ENCODE results near the gene POU2AF1. TPM values are rescaled to one million over a fixed set of nuclear protein-coding genes. Genes with fewer than 3 reads are reported as not detected.

Gene POU2AF1
- polyA plus RNA-seq, 1 donor from 2014 or later, result 194 TPM

DNA sequence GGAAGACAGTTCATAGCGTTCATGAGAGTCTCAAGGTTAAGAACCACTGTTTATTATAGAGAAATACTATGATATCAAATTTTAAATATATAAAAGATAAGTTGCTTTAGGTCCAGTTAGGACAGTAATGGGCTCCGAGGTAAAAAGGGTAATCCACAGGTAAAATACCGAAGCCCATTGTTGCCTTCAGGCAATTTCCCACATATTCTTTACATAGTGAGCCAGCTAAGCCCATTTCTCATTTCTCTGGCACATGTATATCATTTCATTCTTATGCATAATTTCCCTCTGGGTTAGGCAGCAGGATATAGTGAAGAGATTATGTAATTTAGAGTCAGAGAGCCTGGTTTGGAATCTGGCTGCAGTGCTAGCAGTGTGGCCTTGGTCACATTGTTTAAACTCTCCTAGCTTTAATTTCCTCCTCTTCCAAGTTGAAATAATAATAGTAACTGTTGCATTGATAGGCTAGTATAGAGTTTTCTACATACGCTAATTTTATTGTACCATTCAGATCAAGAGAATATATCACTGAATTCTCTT is 7.6 kb upstream of the POU2AF1 start:
- Mint-ChIP-seq H3K9me3 (peaks cover 0 to 1% (median 0%) of the 10 kb centered on the region in 3 donors), H3K36me3 (no peaks in the 10 kb centered on the region), H3K4me3 (no peak overlapping the region), H3K27ac (no peak overlapping the region), H3K4me1 (peaks cover 34 to 51% (median 40%) of the 10 kb centered on the region in 3 donors), H3K27me3 (no peaks in the 10 kb centered on the region)

DNA sequence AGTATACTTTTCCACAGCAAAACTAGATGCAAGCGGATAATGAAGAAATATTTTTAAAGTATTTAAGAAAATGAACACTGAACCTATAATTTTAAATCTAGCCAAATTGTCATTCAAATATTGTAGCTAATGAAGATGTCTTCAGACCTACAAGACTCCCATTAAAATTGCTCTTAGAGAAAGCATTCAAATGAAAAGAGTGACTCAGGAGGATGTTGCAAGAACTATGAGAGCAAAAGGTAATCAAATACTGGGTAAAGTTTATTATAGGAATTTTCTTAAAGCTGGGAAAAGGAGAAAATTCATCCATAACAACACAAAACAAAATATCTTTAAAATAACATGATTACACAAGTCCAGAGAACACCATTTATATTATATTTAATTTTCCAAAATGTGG is 5.4 kb upstream of the POU2AF1 start:
- Mint-ChIP-seq H3K36me3 (no peaks in the 10 kb centered on the region), H3K9me3 (peaks cover 0 to 1% (median 0%) of the 10 kb centered on the region in 3 donors), H3K27ac (peak overlapping the region in 1 of 3 donors; percentile 72), H3K4me1 (peaks cover 45 to 58% (median 47%) of the 10 kb centered on the region in 3 donors), H3K4me3 (no peak overlapping the region), H3K27me3 (no peaks in the 10 kb centered on the region)

DNA sequence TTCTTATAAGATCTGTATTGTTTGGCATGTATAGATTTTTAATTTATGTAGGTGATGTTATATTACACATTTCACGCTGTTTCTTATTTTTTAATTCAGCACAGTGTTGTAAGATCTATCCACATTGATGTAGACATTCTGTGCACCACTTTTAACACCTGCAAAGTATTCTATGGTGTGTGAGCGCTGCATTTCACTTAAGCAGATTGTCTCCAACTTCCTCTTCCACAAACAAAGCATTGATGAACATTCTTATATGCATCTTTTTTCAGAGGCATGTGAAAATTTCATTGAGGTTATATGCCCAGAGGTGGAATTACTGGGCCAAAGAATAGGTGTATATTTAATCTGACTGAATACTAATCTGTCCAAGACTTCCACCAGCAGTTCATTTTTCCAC is 3.4 kb upstream of the POU2AF1 start:
- Mint-ChIP-seq H3K27me3 (no peaks in the 10 kb centered on the region), H3K9me3 (no peaks in the 10 kb centered on the region), H3K4me3 (peak overlapping the region in 3 of 4 donors; percentile 30 to 78 (median 70)), H3K4me1 (peaks cover 31 to 48% (median 32%) of the 10 kb centered on the region in 3 donors), H3K36me3 (peaks cover 2% of the 10 kb centered on the region), H3K27ac (peak overlapping the region; percentile 48 to 83 (median 76))

- Mint-ChIP-seq H3K36me3 (peaks cover 11% of the 10 kb centered on the region), H3K27ac (peak overlapping the region; percentile 99 to 100 (median 99)), H3K27me3 (no peaks in the 10 kb centered on the region), H3K9me3 (no peaks in the 10 kb centered on the region), H3K4me1 (peaks cover 39 to 48% (median 46%) of the 10 kb centered on the region in 3 donors), H3K4me3 (peak overlapping the region; percentile 91 to 99 (median 96))
These were observed 594 bp upstream of the POU2AF1 start for GRCh38 chr11:111379602-111380136.

DNA sequence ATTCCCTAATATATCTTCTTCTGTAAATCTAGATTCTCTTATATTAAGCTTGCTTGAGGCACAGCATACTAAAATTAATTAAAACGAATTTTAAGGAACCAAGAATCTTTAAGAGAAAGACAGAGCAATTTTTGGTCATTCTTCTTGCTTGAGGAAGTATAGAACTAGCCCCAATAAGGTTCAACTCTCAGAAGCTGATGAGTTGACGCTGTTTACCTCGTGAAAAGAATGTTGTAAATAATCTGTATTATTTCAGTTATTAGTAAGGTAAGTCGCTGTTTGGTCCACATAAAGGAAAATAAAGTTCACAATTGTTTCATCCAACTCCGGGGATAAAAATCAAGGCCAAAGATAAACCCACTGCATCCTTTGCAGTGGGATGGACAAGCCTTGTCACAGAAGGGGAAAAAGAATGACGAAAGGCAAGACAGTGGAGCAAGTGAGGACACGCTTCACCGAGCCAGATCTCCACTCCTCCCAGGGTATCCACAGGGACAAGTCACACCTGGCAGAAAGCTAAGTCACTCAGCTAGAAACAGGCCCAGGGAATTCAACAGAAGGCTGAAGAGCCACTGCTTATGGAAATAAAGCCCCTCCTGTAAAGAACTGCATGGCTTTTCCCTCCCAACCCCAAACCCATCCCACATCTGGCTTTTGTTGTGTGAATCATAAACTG is 752 bp downstream of the POU2AF1 start:
- peaks cover 50 to 60% (median 57%) of the 10 kb centered on the region in 3 donors for H3K4me1 Mint-ChIP-seq
- no peaks in the 10 kb centered on the region for H3K9me3 Mint-ChIP-seq
- peak overlapping the region; percentile 99 to 100 (median 99) for H3K27ac Mint-ChIP-seq
- H3K36me3 Mint-ChIP-seq, result peaks cover 14% of the 10 kb centered on the region
- H3K27me3 Mint-ChIP-seq, result no peaks in the 10 kb centered on the region
- peak overlapping the region; percentile 91 to 99 (median 96) for H3K4me3 Mint-ChIP-seq

- no peaks in the 10 kb centered on the region for H3K9me3 Mint-ChIP-seq
- H3K4me3 Mint-ChIP-seq, result peak overlapping the region; percentile 91 to 99 (median 96)
- peaks cover 16% of the 10 kb centered on the region for H3K36me3 Mint-ChIP-seq
- no peaks in the 10 kb centered on the region for H3K27me3 Mint-ChIP-seq
- peak overlapping the region; percentile 99 to 100 (median 99) for H3K27ac Mint-ChIP-seq
- peaks cover 51 to 63% (median 60%) of the 10 kb centered on the region in 3 donors for H3K4me1 Mint-ChIP-seq
These were observed 2.7 kb downstream of the POU2AF1 start for GRCh38 chr11:111376181-111376871.

- Mint-ChIP-seq H3K27ac (peak overlapping the region; percentile 76 to 96 (median 82)), H3K9me3 (no peaks in the 10 kb centered on the region), H3K4me3 (peak overlapping the region; percentile 4 to 98 (median 74)), H3K4me1 (peaks cover 64 to 73% (median 73%) of the 10 kb centered on the region in 3 donors), H3K27me3 (no peaks in the 10 kb centered on the region), H3K36me3 (peaks cover 14% of the 10 kb centered on the region)
These were observed 5.5 kb downstream of the POU2AF1 start for GRCh38 chr11:111373590-111373989.

DNA sequence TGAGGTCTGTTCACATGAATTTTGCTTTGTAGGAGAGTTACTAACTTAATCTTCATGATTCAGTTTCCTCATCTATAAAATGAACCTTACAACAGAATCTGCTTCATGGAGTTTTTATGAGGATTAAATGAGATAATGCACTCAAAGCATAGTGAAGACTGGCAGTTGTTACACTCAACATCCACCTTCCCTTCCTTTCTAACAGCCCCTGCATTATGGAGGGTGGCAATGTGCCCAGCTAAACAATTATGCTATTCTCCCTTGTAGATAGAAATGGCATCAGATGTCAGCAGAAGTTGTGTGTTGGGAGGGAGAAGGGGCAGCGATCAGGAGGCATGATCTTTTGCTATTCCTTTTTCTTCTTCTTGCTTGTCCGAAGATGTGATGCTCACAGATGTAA is 6.5 kb downstream of the POU2AF1 start:
- no peaks in the 10 kb centered on the region for H3K9me3 Mint-ChIP-seq
- peak overlapping the region; percentile 76 to 96 (median 92) for H3K27ac Mint-ChIP-seq
- peak overlapping the region; percentile 71 to 98 (median 91) for H3K4me3 Mint-ChIP-seq
- peaks cover 18% of the 10 kb centered on the region for H3K36me3 Mint-ChIP-seq
- H3K27me3 Mint-ChIP-seq, result no peaks in the 10 kb centered on the region
- H3K4me1 Mint-ChIP-seq, result peaks cover 72 to 83% (median 76%) of the 10 kb centered on the region in 3 donors

DNA sequence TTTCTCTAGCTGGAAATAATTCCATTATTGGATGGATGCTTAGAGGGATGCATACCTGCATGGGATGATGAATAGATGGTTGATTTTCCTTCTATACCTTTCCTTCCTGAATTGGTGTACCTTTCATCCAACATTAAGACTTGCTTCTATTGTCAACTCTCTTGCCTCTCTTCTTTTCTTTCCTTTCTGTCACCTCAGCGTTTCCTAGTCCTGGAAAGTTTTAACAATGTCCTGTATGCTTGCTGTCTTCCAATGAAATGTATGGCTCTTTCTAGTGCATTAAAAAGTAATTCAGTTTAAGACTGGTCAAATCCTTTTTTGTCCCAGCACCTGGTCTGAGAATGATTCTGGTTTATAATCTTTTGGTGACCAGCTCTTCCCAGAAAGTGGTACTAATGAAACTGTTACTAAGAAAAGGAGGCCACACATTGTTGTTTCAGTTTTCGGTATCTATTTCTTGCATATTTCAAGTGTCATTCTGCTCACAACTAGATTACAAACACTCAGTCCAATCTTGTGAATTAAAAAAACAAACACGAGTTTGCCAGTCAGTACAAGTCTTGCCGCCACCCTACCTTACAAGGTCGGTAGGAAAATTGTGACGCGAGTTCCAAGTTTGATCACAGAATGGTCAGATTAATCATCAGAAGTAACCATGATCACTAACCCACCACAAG is 8.0 kb downstream of the POU2AF1 start:
- peaks cover 10% of the 10 kb centered on the region for H3K36me3 Mint-ChIP-seq
- peak overlapping the region; percentile 71 to 98 (median 91) for H3K4me3 Mint-ChIP-seq
- peak overlapping the region; percentile 76 to 96 (median 92) for H3K27ac Mint-ChIP-seq
- no peaks in the 10 kb centered on the region for H3K27me3 Mint-ChIP-seq
- H3K9me3 Mint-ChIP-seq, result no peaks in the 10 kb centered on the region
- H3K4me1 Mint-ChIP-seq, result peaks cover 79 to 91% (median 85%) of the 10 kb centered on the region in 3 donors

- no peaks in the 10 kb centered on the region for H3K27me3 Mint-ChIP-seq
- no peaks in the 10 kb centered on the region for H3K9me3 Mint-ChIP-seq
- peak overlapping the region in 3 of 4 donors; percentile 91 to 98 (median 91) for H3K4me3 Mint-ChIP-seq
- H3K4me1 Mint-ChIP-seq, result peaks cover 84 to 94% (median 87%) of the 10 kb centered on the region in 3 donors
- peak overlapping the region; percentile 76 to 97 (median 96) for H3K27ac Mint-ChIP-seq
- peaks cover 14% of the 10 kb centered on the region for H3K36me3 Mint-ChIP-seq
These were observed 8.7 kb downstream of the POU2AF1 start for GRCh38 chr11:111370270-111370901.

DNA sequence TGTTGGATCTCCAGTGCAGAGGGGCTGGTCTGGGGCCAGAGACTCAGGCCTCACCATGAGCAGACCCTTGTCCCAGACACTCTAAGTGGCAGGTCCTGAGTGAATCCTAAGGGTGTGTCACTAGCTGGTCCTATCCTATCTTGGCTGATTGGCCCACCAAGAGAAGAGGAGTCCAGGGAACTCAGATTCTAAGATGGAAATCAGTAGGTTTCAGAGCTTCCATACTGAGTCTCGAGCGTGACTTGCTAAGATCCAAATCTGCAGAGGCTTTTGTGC is 10.9 kb downstream of the POU2AF1 start:
- peaks cover 12% of the 10 kb centered on the region for H3K36me3 Mint-ChIP-seq
- peak overlapping the region; percentile 63 to 98 (median 75) for H3K4me3 Mint-ChIP-seq
- peak overlapping the region; percentile 76 to 98 (median 97) for H3K27ac Mint-ChIP-seq
- H3K27me3 Mint-ChIP-seq, result no peaks in the 10 kb centered on the region
- H3K4me1 Mint-ChIP-seq, result peaks cover 83 to 98% (median 87%) of the 10 kb centered on the region in 3 donors
- H3K9me3 Mint-ChIP-seq, result no peaks in the 10 kb centered on the region

DNA sequence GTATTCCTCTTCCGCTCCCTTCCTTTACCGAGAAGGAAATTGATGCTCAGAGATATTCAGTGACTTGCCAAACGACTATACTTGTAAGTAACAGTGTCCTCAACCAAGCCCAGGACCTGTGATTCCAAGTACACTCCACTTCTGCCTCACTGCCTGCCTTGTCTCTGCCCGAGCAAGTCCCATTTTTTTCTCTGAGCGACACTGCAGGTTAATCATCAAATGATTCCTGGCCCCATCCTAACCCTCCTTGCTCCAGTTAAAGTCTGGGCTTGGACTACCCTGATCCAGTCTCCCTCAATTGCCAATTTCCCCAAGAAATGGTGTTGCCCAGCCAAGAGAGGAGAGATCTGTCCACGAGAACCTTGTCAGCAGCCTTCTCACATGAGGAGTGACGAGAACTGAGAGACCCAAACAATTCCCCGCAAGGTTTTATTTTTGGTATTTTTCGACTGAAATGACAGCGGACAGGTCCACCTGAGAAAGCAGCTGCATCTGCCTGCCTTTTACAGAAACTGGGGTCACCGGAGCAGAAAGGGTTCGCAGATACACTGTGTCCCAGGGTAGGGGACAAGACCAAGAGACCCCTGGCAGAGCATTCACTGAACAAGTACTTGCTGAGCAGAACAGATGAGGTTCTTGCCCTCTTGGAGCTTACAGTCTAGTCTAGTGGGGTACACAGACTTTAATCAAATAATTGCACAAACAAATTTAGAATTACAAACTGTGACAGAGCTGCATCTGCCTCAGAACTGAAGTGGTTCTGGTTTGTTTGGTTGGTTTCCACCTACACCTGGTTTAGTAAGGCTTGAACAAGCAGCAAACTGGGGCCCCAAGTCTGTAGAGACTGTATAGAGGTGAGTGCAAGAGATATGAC is 11.4 kb downstream of the POU2AF1 start:
- Mint-ChIP-seq H3K4me3 (peak overlapping the region; percentile 71 to 98 (median 75)), H3K9me3 (no peaks in the 10 kb centered on the region), H3K27me3 (no peaks in the 10 kb centered on the region), H3K27ac (peak overlapping the region; percentile 76 to 98 (median 97)), H3K36me3 (peaks cover 10% of the 10 kb centered on the region), H3K4me1 (peaks cover 77 to 97% (median 85%) of the 10 kb centered on the region in 3 donors)

DNA sequence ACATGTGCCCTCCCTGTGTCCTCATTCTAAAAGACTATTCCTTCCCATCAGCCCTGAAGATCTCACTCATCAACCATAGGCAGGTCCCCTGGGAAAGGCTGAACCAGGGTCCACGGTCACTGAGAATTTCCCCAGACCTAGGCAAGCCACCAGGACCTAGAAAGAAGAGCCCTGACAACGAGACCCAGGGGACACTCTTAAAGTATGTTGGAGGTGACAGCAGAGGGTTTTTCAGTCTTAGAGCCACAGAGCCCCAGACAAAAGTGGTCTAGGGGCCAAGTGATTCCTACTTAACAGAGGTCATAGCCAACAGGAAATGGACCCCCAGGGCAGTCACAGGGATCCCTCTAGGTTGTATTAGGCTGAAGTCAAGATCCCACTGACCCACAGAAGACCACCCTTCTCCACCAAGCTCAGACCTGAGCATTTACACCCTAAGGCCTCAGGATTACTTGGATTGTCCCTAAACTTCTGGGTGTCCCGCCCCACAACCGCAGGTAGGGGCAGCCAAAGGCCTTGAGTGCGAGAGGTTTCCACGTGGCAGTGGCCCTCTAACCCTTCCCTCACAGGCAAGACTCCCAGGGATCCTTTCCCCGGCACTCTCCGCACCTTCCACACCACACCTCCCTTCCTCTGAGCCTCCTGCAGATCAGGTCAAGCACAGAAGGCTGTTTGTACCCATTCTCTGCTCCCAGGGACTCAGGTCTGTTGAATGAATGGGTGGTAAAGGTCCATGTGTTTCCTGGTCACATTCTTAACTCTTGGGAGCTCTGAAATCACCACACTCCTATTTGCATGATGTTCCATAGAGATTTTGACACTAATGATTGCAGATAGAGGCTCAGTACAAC is 12.3 kb downstream of the POU2AF1 start:
- Mint-ChIP-seq H3K4me1 (peaks cover 72 to 97% (median 86%) of the 10 kb centered on the region in 3 donors), H3K27me3 (no peaks in the 10 kb centered on the region), H3K9me3 (no peaks in the 10 kb centered on the region), H3K36me3 (peaks cover 10% of the 10 kb centered on the region), H3K4me3 (peak overlapping the region; percentile 71 to 98 (median 75)), H3K27ac (peak overlapping the region; percentile 76 to 98 (median 97))
